ENCODE measurements around the gene MTX1.

DNA sequence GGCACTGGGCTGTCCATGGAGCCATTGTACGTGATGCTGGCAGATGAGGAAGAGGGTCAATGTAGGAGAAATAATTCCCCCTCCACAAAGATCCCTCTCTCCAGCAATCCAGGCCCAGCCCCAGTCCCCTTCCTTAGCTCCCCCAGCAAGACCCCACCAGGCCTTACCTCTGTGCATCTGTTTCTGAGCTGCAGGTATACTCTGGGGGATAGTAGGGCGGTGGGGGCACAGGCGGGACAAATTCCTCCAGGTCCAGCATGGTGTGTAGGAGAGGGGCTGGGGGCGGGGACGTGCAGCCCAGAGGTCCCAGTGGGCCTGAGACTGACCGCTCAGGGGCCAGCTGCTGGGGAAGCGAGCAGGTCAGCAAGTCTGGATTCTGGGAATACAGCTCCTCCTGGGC, 43.1 kb downstream of the MTX1 start:
- TF ChIP-seq EZH2 (IDR thresholded peaks at IDR 0.05; ENCODE audit: insufficient read depth, poor library complexity, severe bottlenecking) (no peak), EZH2phosphoT487 (IDR thresholded peaks at IDR 0.05; ENCODE audit: insufficient read depth, low read depth) (no peak)

Measured in GM23248 (cell line).